NOMO-1 treated with dmso at 0.1 percent for 144 hours (cell line): ENCODE measurements around the gene CBLC.

Experiments
- DNase-seq: peaks from one replicate; lab custom pipeline; 2025; ENCODE audit not compliant: unreplicated experiment; lab: John Stamatoyannopoulos, UW

Gene CBLC

DNA sequence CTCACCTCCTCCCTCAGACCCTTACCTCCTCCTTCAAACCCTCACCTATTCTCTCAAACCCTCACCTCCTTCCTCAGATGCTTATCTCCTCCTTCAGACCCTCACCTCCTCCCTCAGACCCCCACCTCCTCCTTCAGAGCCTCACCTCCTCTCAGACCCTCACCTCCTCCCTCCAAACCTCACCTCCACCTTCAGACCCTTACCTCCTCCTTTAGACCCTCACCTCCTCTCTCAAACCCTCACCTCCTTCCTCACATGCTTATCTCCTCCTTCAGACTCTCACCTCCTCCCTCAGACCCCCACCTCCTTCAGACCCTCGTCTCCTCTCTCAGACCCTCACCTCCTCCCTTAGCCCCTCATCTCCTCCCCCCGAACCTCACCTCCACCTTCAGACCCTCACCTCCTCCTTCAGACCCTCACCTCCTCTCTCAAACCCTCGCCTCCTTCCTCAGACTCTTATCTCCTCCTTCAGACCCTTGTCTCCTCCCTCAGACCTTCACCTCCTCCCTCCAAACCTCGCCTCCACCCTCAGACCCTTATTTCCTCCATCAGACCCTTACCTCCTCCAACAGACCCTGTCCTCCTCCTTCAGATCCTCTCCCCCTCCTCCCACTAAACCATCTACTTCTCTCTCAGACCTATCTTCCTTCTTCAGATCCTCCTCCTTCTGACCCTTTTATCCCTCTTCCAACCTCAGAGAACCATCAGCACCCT, 31.6 kb upstream of the CBLC start:
- DNase-seq, result no peak

DNA sequence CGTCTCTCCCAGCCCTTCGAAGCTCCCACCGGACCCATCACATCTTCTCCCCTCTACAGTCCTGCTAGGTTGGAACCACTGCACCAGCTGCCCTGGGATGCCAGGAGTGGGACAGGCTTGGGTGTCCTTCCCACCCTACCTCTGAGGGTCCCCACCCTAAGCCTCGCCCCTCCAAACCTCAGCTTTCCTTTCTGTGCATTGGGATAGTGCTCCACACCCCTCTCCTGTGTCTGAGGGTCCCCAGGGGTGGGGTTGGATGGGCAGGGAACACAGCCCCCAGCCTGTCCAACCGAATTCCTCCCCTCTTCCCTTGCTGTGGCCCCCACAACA, 31.1 kb upstream of the CBLC start:
- DNase-seq, result no peak

DNA sequence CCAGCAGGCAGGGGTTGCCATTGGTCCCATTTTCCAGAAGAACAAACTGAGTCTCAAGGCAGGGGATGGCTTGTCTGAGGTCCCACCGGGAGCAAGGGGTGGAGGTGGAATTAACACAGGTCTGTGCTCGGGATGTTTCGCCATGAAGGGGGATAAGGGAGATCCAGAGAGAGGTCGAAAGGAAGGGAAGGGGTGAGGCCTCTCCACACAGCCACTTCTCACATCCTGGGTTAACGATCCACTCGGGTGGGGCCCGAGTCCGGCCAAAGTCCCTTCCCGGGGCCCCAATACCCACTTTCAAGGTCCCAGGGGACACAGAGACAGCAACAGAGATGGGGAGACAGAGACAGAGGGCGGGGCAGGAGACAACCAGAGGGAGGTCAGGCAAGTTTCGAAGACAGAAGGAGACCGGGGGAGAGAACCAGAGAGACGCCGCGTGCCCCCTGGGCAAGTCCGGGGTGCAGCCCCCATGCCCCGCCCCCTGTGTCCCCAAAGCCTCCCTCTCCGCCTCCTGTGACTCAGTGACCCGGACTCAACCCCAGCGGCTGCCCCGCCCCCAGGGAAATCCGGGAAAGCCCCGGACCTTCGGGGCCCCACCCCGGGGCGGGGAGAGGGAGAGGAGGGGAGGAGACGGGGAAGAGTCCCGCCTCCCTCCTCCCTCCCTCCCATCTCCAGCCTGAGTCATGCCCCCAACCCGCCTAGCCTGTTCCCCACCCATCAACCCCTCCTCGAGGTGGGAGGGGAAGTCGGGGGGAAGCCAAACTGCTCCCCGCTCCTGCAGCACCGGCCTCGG, 30.5 kb upstream of the CBLC start:
- peak; percentile 75 for DNase-seq

DNA sequence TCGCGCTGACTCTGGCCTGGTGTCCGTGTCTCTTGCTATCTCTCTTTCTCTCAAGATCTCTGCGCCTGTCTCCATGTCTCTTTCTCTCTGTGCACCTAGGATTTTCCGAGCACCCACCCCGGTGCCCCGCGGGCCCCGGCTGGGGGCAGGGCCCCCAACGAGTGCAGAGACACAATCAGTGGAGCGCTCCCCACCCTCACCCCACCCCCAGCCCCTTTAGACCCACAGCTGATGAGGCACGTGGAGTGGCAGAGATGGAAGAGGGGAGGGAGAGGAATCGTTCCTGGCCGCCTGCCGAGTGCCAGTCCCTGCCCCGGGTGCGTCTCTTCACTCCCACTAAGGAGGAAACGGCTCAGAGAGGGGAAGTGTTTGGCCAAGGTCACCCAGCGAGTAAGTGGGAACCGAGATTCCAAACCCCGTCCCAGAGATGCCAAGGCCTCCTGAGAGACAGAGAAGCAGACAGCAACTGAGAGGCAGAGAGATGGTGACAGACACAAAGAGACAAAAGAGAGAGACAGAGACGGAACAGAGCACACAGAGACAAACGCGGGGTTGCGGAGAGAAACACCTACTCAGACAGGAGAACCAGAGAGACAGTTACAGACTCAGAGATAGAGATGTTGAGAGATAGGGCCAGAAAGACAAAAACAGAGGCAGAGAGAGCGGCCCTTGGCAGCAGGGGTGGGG, 29.8 kb upstream of the CBLC start:
- DNase-seq, result peak; percentile 40

DNA sequence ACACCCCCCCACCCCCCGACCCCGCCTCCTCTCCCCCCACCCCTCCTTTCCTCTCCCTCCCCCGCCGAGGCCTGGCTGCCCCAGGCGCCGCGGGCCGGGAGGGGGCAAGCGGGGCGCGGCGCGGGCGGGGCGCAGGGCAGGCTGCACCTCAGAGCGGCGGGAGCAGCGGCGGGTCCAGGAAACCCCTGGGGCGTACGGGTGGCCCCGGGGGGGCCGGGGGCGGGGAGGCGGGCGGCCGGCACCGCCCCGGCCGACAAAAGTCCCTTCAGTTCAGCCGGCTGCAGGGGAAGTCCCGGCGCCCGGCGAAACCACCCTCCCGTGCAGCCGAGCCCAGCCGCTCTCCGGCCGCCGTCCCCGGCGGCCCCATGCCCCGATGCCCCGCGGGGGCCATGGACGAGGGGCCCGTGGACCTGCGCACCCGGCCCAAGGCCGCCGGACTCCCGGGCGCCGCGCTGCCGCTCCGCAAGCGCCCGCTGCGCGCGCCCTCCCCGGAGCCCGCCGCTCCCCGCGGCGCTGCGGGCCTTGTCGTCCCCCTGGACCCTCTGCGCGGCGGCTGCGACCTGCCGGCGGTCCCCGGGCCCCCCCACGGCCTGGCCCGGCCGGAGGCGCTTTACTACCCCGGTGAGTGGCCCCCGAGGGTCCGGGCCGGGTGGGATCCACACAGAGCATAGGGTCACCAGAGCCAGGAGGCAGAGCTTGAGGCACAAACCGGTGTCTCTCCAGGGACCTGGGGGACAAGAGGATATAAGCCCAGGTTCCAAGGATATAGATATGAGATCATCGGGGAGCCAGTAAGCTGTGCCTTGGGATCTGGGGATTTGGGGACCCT, 29.1 kb upstream of the CBLC start, which contains the start of gene BCL3:
Gene BCL3, plus strand, starts transcription at position 283 of the 829 bp plus-strand sequence. Its CDS starts 83 bp downstream, at position 366.
- DNase-seq, result peak; percentile 46

DNA sequence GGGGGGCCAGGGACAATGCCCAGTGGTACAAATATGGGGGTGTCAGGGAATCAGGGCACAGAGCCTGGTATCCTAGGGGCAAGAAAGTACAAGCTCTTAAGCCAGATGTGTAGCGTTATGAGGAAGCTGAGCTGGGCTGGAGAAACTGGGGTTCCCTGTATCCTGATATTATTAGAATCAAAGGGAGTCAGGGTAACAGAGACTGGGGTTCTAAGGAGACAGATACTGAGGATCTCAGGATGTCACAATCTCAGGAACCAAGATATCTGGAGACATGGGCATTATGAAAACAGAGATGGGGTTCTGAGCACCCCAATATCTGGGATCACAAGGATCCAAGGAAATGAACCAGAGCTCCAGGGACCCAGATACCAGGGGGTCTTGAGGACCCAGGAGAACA, 28.4 kb upstream of the CBLC start:
- DNase-seq, result no peak

DNA sequence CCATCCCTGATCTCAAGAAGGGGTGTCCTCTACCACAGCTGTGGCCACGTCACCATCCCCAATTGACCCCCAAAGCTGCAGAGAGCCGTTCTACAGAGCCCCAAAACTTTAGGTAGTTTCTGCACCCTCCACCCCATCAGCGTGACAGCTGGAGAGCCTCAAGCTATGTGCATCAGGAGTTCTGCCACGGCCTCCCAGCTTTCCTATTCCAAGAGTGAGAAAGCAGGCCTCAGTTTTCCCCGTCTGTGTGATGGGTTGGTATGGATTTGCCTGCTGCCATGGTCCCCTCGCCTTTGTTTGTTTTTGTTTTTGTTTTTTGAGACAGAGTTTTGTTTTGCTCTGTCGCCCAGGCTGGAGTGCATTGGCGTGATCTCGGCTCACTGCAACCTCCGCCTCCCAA, 27.7 kb upstream of the CBLC start:
- no peak for DNase-seq

DNA sequence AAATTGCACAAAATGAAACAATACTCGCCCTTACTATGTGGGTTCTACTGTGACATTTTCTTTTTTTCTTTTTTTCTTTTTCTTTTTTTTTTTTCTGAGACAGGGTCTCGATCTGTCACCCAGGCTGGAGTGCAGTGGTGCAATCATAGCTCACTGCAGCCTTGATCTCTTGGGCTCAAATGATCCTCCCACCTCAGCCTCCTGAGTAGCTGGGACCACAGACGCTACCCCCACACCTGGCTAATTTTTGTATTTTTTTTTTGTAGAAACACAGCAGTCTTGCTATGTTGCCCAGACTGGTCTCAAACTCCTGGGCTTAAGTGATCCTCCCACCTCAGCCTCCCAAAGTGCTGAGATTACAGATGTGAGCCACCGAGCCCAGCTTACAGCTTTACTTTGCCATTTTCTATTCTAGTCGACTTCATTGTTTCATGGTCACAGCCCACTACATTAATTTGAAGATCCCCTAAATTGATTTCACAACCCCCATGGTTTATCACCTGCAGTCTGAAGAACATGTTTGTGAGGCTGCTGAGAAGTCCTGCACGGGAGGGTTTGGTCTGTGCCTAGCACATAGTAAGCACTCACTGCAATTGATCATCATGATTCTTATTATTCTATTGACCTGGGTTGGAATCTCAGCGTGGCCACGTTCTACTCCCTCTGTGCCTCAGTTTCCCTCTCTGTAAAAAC, 25.4 kb upstream of the CBLC start:
- DNase-seq, result no peak

DNA sequence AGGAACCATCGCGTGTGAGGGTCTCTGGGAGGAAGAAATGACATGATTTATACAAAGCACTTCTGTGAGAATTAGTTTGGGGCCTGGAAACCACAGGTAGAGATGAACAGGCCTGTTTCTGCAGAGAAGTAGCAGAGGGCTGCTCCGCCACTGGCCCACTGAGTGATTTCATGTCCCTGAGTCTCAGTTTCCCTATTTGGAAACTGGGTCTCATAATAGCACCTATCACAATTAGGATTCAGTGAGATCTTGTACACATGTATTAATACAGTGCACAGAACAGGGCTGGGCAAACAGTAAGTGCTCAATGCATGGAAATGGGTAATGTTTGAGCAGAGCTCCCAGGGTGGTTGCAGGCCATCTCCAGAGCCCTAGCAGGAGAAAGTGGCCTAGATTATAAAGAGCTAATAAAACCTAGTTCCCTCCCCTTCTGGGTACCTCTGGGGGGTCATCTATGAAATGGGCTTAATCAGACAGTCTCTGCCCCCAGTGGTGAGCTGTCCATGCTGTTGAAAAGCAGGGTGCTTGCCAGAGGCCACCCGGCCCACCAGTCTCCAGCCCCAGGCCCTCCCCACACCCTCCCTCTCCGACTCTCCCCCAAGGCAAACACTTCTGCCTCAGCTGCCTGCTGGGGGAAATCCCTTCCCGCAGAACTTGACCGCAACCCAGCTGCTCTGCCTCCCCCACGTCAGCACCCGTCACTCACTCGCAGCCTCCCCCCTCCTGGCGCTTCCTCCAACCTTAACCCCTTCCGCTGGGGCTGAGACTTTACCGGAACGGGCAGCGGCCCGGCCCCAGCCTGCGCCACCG, 24.7 kb upstream of the CBLC start:
- DNase-seq, result peak; percentile 99

DNA sequence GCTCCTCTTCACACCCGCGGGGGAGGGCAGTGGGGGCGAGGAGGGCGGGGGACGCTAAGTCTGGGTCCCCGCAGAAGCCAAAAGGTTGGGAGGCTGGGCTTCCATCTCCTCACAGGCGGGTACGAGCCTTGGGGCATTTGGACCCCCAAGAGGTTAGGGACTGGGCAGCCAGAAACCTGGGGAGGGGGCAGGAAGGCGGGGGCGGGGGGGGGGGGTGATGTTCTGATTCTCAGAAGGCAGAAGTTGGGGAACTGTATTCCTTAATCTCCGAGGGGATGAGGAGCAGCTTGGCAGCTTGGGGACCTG, 24.1 kb upstream of the CBLC start:
- no peak for DNase-seq

DNA sequence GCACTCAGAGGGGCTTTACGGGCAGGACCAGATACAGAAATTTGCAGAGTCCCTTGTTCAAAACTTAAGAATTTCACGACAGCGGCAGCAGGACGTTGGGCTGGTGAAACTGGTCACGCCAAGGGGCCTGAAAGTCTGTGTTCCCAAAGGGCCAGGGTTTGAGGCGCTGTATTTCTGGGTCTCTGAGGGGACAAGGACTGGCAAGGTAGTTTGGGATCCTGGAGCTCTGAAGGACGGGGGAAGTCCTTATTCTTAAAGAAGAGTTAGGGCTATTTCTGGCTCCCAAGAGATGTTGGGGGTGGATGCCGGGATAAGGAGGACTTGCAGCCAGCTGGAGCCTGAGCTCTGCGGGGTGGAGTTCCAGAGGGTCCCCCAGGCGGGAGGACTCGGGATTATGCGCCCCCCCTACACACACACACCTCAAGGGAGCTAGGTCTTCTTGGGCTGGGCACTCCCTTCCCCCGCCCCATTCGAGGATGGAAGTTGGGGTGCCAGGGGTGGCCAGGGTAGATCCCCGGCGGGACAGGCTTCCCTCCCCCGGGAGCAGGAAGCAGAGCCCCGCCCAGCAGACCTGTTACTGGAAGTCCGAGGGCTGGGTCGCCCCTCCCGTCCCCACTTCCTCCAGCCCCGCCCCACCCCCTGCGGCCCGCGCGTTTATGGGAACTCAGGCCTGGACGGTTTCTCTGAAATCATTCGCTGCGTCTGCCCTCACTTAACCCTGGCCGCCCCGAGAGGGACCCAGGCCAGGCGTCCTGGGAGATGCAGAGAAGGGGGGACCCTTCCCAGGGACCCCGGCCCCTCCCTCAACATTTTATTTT, 23.5 kb upstream of the CBLC start:
- peak; percentile 28 for DNase-seq

DNA sequence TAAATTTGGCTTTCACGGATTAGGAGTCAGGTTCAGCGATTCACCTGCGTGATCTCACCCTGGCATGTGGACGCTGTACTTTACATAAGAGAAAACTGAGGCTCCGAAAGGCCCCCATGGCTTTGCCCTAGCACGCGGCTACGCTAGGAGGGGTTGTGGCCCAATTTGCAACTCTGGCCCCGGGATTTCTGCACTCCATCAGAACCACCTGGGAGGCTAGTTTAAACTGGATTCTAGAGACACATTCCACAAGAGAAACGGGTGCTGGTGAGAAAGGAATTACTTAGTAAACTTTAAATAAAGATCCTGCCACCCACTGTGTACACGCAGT, 23.0 kb upstream of the CBLC start:
- DNase-seq, result no peak

DNA sequence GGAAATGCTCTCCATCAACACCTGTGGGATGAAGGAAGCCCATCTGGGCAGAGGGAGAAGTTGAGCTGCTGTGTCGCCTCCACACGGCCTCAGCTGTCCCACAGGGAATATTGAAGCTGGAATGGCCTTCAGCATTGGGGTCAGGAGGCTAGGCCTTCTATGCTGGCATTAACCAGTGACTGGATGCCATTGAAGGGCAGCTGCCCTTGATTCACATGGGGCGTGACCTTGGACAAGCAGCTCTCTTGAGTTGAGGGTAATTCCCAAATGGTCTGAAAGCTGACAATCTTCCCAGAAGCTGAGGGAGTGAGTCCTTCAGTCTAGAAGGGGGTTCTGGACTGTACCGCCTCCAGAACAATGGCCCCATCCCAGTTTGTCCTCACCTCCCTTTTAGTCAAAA, 22.5 kb upstream of the CBLC start:
- DNase-seq, result no peak

DNA sequence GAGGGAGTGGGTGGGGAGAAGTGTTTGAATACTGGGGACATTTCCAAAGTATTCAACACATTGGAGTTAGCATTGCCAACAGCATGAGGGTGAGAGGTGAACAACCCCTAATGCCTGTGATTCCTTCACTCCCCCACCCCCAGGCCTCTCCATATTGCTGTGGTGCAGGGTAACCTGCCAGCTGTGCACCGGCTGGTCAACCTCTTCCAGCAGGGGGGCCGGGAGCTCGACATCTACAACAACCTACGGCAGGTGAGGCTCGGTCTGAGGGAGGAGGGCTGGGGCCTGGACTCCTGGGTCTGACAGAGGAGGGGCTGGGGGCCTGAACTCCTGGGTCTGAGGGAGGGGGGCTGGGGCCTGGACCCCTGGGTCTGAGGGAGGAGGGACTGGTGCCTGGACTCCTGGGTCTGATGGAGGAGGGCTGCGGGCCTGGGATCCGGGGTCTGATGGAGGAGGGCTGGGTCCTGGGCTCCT, 21.6 kb upstream of the CBLC start:
- DNase-seq, result no peak

DNA sequence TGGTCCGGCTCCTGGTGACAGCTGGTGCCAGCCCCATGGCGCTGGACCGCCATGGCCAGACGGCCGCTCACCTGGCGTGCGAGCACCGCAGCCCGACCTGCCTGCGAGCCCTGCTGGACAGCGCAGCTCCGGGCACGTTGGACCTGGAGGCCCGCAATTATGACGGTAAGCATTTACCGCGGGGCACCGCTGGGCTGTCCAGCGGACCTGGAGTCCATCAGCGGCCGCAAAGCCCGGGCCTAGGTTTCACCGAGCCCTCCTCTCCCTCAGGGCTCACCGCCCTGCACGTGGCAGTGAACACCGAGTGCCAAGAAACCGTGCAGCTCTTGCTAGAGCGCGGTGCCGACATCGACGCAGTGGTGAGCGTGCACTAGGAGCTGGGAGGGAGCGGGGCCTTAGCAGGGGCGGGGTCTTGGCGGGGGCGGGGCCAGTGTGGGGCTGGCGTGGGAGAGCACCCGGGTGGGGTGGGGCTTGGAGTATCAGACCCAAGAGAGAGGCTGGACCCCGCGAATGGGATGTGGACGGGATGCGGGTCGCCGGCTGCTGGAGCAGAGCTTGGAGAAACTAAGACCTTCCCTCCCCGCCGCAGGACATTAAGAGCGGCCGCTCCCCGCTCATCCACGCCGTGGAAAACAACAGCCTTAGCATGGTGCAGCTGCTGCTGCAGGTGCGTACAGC, 20.5 kb upstream of the CBLC start:
- no peak for DNase-seq

DNA sequence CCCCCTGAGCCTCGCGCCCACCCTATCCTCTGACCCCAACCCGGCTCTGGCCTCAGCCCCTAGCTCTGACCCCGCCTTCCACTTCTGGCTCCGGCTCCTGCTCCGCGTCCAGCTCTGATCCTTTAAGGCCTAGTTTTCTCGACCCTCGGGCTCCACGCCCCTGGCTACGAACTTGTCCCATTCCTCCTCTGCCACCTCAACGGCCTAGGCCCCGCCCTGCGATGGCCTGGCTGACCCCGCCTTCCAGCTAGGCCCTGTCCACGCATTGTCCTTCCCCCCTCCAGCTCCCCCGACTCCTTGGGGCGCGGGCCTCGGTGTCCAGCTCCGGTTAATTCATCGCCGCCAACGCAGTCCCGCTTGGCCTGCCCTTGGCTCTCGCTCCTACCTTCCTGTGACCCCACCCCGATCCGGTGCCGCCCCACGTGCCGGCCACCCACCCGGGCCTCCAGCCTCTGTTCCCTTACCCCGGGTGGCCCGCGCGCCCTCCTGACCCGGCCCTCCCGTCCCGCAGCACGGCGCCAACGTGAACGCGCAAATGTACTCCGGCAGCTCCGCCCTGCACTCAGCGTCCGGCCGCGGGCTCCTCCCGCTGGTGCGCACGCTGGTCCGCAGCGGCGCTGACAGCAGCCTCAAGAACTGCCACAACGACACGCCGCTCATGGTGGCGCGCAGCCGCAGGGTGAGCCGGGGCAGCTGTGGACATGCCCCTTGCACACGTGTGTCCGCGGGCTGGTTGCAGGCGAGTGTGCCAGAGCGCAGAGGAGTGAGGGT, 19.8 kb upstream of the CBLC start:
- no peak for DNase-seq

DNA sequence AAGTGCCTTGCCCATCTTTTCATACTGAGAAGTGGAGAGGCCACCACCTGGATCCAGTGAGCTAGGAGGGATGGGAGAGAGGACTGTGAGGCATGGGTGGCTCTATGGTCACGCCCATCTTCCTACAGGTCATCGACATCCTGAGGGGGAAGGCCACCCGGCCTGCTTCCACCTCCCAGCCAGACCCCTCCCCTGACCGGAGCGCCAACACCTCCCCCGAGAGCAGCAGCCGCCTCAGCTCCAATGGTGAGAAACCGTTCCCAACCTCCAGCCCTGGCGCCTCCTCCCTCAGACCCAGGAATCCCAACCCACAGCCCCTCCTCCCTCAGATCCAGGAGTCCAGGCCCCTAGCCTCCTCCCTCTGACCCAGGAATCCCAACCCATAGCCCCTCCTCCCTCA, 19.1 kb upstream of the CBLC start:
- no peak for DNase-seq
